Measurements from ENCODE around the gene PDILT.
"Not testable (repeated sequence)": the region's sequence is repeated elsewhere in the genome, so short reads cannot be mapped to it uniquely, and the experiment has no call there.

PDILT gene

GRCh38 chr16:20320178-20320577 lies 84.4 kb downstream of the PDILT start:
- DNase-seq: no peak

- DNase-seq: no peak
Measured at GRCh38 chr16:20319406-20319805, 85.1 kb downstream of the PDILT start.

- DNase-seq: no peak
Measured at GRCh38 chr16:20318437-20318836, 86.1 kb downstream of the PDILT start.

DNA sequence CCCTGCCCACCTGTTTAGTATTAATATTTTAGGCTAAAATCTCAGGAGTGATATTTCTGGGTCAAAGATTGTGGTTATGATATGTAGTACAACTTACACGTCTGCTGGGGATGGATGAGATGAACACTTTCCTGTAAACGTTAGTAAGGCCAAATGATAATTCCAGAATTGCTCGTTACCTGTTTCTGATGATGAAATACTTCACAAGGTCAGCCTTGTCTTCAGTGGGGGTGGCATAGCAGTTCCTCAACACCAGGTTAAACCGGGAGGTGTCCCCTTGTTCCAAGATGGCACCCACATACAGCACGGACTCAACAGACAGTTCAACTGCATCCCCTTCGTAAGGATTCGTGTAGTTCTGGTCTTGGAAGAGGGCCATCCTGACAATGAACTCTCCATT lies 86.5 kb downstream of the PDILT start:
- DNase-seq: no peak

GRCh38 chr16:20317117-20317516 lies 87.4 kb downstream of the PDILT start:
- DNase-seq: no peak

- DNase-seq: no peak
Measured at GRCh38 chr16:20316715-20317114, 87.8 kb downstream of the PDILT start.

- DNase-seq: no peak
Measured at GRCh38 chr16:20315764-20316163, 88.8 kb downstream of the PDILT start.

DNA sequence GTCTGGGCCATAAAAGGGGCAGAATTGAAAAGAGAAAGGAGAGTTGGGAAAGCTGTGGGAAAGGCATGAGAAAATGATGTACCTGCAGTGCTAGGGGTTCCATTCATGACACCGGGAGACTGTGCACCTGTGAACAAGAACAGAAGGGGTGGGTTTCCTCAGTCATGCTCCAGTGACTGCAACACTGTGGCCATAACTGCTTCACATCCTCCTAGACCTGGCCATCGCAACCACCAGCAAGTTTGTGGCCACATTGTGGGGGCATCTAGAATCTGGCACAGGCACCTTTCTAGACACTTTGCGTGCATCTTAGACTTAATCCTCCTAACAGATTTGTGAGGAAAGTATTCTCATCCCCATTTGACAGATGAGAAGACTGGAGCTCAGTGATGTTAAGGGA lies 90.0 kb downstream of the PDILT start:
- DNase-seq: no peak

DNA sequence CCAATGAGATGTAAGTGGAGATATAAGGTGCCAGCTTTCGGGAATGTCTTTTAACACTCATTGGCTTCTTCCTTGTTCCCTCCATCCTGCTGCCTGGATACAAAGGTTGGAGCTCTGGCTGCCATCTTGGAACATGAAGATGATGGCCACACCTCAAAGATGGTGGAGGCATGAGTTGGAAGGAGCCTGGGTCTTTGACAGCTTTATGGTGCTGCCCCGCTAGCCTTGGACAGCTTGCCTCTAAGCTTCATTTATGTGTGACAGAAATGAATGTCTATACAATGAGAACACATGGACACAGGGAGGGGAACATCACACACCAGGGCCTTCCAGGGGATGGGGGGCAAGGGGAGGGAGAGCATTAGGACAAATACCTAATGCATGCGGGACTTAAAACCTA lies 90.8 kb downstream of the PDILT start:
- no peak for DNase-seq

DNA sequence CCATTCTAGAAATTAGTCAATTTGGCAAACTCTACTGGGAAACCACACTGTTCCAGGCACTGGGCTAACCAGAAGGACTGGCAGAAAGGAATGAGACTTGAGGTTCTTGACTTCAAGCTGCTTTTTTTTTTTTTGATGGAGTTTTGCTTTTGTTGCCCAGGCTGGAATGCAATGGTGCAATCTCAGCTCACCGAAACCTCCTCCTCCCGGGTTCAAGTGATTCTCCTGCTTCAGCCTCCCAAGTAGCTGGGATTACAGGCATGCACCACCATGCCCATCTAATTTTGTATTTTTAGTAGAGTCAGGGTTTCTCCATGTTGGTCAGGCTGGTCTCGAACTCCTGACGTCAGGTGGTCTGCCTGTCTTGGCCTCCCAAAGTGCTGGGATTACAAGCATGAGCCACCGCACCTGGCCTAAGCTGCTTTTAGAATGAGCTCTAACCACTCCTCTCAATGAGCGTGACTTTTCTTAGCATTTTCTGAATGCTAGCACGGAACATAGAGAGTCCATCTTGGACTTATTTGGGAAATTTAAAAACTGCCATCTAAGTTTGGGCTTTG lies 91.9 kb downstream of the PDILT start:
- not testable (repeated sequence) for DNase-seq

- DNase-seq: no peak
Measured at GRCh38 chr16:20311548-20311947, 93.0 kb downstream of the PDILT start.

DNA sequence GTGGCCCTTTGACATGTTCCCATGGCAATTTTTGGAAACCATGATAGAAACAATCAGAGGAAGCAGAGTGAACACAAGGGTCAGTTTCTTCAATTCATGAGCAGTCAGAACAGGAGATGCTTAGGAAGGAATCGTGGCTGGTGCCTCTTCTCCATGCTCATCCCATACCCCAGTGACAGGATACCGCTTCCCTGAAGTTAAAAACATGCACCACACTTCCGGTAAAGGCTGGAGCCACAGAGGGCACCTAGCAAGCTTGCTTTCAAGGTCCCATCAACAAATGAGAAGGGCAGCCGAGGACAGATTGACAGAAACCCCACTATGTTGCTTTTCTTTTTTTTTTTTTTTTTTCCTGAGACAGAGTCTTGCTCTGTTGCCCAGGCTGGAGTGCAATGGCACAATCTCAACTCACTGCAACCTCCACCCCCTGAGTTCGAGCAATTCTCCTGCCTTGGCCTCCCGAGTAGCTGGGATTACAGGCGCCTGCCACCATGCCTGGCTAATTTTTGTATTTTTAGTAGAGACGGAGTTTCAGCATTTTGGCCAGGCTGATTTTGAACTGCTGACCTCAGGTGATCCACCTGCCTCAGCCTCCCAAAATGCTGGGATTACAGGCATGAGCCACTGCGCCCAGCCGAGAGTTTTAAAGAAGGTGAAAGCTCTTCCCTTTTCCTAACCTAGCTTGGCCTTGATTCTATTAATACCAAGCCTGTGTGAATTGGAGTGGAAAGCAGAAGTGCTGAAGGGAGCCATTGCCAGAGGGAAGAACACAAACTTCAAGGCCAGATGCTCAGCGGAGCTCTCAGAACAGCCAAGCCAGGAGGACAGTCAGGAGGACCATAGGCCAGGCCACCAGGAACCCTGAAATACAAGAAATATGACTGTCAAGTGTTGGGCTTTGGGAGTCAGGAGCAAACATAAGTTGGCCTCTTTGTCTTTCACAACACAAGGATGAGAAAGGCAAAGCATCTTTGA lies 93.8 kb downstream of the PDILT start:
- no peak for DNase-seq

GRCh38 chr16:20309786-20310185 lies 94.8 kb downstream of the PDILT start:
- DNase-seq: no peak

Data from activated naive CD4-positive, alpha-beta T cell treated with anti-CD3 and anti-CD28 coated beads, Interleukin-2, amount 50 U/mL, for 16 hours (primary cell).